HG02623 (cell line): Measurements from ENCODE around the gene TXK.

Experiments used
- ATAC-seq: cut with Tn5 transposase; IDR thresholded peaks from one replicate; pipeline ENCODE4 v1.9.1; 2021; ENCODE audit warnings: moderate library complexity; ENCODE audit not compliant: unreplicated experiment

Gene TXK

GRCh38 chr4:48064349-48064748, 69.7 kb downstream of the TXK start:
- peak; percentile 41 for ATAC-seq

GRCh38 chr4:48058617-48059530, 75.2 kb downstream of the TXK start:
- ATAC-seq = no peak

- ATAC-seq = no peak
Observed at GRCh38 chr4:48051078-48051477, 83.0 kb downstream of the TXK start.

GRCh38 chr4:48049483-48049882, 84.6 kb downstream of the TXK start:
- ATAC-seq = no peak

- no peak for ATAC-seq
Observed at GRCh38 chr4:48047896-48048295, 86.2 kb downstream of the TXK start.

- peak; percentile 97 for ATAC-seq
Observed at GRCh38 chr4:48047421-48047844, 86.6 kb downstream of the TXK start.

GRCh38 chr4:48046059-48046458, 88.0 kb downstream of the TXK start:
- no peak for ATAC-seq

- ATAC-seq = no peak
Observed at GRCh38 chr4:48044298-48044697, 89.8 kb downstream of the TXK start.

GRCh38 chr4:48043504-48043903, 90.5 kb downstream of the TXK start:
- no peak for ATAC-seq

GRCh38 chr4:48042979-48043461, 91.0 kb downstream of the TXK start:
- ATAC-seq = no peak

- no peak for ATAC-seq
Observed at GRCh38 chr4:48041535-48042137, 92.4 kb downstream of the TXK start.

- no peak for ATAC-seq
Observed at GRCh38 chr4:48039561-48039960, 94.5 kb downstream of the TXK start.

GRCh38 chr4:48038666-48039065, 95.4 kb downstream of the TXK start:
- no peak for ATAC-seq

GRCh38 chr4:48037117-48037462, 97.0 kb downstream of the TXK start:
- no peak for ATAC-seq

- no peak for ATAC-seq
Observed at GRCh38 chr4:48035952-48036351, 98.1 kb downstream of the TXK start.

- peak; percentile 36 for ATAC-seq
Observed at GRCh38 chr4:48033825-48034413, 100.1 kb downstream of the TXK start.

- no peak for ATAC-seq
Observed at GRCh38 chr4:48033412-48033811, 100.6 kb downstream of the TXK start.

GRCh38 chr4:48032721-48033120, 101.3 kb downstream of the TXK start:
- ATAC-seq = no peak

GRCh38 chr4:48031802-48032525, 102.1 kb downstream of the TXK start:
- no peak for ATAC-seq

GRCh38 chr4:48030470-48030869, 103.6 kb downstream of the TXK start:
- ATAC-seq = no peak

- ATAC-seq = peak; percentile 57
Observed at GRCh38 chr4:48028696-48029095, 105.4 kb downstream of the TXK start.
